HUES64 (cell line): ENCODE measurements around the gene PTPRB.
"Not testable (repeated sequence)": the region's sequence is repeated elsewhere in the genome, so short reads cannot be mapped to it uniquely, and the experiment has no call there.

Experiments used
- H3K27ac ChIP-seq: 2 replicates; pipeline ENCODE4 v1.7.0; 2013; ENCODE audit warnings: low read depth, low read length, inconsistent platforms
- H3K27me3 ChIP-seq: 2 replicates; pipeline ENCODE4 v1.6.1; 2013; ENCODE audit warnings: mild to moderate bottlenecking, low read length; ENCODE audit not compliant: insufficient read depth
- H3K36me3 ChIP-seq: 2 replicates; pipeline ENCODE4 v1.6.1; 2013; ENCODE audit warnings: mild to moderate bottlenecking, low read length; ENCODE audit not compliant: insufficient read depth
- H3K4me1 ChIP-seq: 2 replicates; pipeline ENCODE4 v1.6.1; 2013; ENCODE audit warnings: mild to moderate bottlenecking, low read length, moderate library complexity; ENCODE audit not compliant: insufficient read depth
- H3K4me3 ChIP-seq: 2 replicates; pipeline ENCODE4 v1.5.1; 2013; ENCODE audit warnings: mild to moderate bottlenecking, low read length, moderate library complexity
- H3K9ac ChIP-seq: 2 replicates; pipeline ENCODE4 v1.6.1; 2013; ENCODE audit warnings: mild to moderate bottlenecking, low read depth, low read length
- H3K9me3 ChIP-seq: 2 replicates; pipeline ENCODE4 v1.6.1; 2013; ENCODE audit warnings: low read depth, low read length; ENCODE audit not compliant: insufficient read depth
- WGBS: fragments of 150-250, 120-280 bp; methylation state at CpG from one replicate; pipeline ENCODE4 v1.1.7; 2013; ENCODE audit warnings: missing lambda C conversion rate; 5-methylcytosine and 5-hydroxymethylcytosine counted together

The PTPRB gene

GRCh38 chr12:70535896-70536374, 101.3 kb downstream of the PTPRB start:
- no peaks in the 10 kb centered on the region for H3K9me3 ChIP-seq
- 92% methylated on average over 6 of the region's 6 CpGs for WGBS
- no peaks in the 10 kb centered on the region for H3K4me1 ChIP-seq
- H3K4me3 ChIP-seq, result no peak overlapping the region
- H3K36me3 ChIP-seq, result no peaks in the 10 kb centered on the region
- H3K9ac ChIP-seq, result no peak overlapping the region
- H3K27me3 ChIP-seq, result no peaks in the 10 kb centered on the region
- no peak overlapping the region for H3K27ac ChIP-seq

- H3K27ac ChIP-seq, result no peak overlapping the region
- 90% methylated on average over 7 of the region's 7 CpGs for WGBS
- H3K27me3 ChIP-seq, result no peaks in the 10 kb centered on the region
- H3K9ac ChIP-seq, result no peak overlapping the region
- no peak overlapping the region for H3K4me3 ChIP-seq
- no peaks in the 10 kb centered on the region for H3K36me3 ChIP-seq
- no peaks in the 10 kb centered on the region for H3K9me3 ChIP-seq
- no peaks in the 10 kb centered on the region for H3K4me1 ChIP-seq
These were observed 102.8 kb downstream of the PTPRB start for GRCh38 chr12:70534466-70534865.

GRCh38 chr12:70529647-70530046, 107.6 kb downstream of the PTPRB start:
- Histone ChIP-seq H3K27ac (no peak overlapping the region), H3K9me3 (no peaks in the 10 kb centered on the region), H3K27me3 (no peaks in the 10 kb centered on the region), H3K9ac (no peak overlapping the region), H3K36me3 (no peaks in the 10 kb centered on the region), H3K4me3 (no peak overlapping the region), H3K4me1 (no peaks in the 10 kb centered on the region)
- WGBS, result 90% methylated on average over 2 of the region's 3 CpGs

GRCh38 chr12:70520847-70521246, 116.4 kb downstream of the PTPRB start:
- peaks cover 11% of the 10 kb centered on the region for H3K9me3 ChIP-seq
- no peak overlapping the region for H3K4me3 ChIP-seq
- no peaks in the 10 kb centered on the region for H3K27me3 ChIP-seq
- 92% methylated on average over 1 of the region's 1 CpG for WGBS
- no peaks in the 10 kb centered on the region for H3K4me1 ChIP-seq
- H3K27ac ChIP-seq, result no peak overlapping the region
- H3K36me3 ChIP-seq, result no peaks in the 10 kb centered on the region
- no peak overlapping the region for H3K9ac ChIP-seq

- Histone ChIP-seq H3K9ac (no peak overlapping the region), H3K4me1 (no peaks in the 10 kb centered on the region), H3K27me3 (no peaks in the 10 kb centered on the region), H3K36me3 (no peaks in the 10 kb centered on the region), H3K27ac (no peak overlapping the region), H3K9me3 (peaks cover 4% of the 10 kb centered on the region), H3K4me3 (no peak overlapping the region)
These were observed 123.8 kb downstream of the PTPRB start for GRCh38 chr12:70513426-70513825.

- Histone ChIP-seq H3K27ac (no peak overlapping the region), H3K9ac (no peak overlapping the region), H3K27me3 (no peaks in the 10 kb centered on the region), H3K4me1 (peaks cover 17% of the 10 kb centered on the region), H3K4me3 (no peak overlapping the region), H3K36me3 (no peaks in the 10 kb centered on the region), H3K9me3 (peaks cover 8% of the 10 kb centered on the region)
- 94% methylated on average over 1 of the region's 1 CpG for WGBS
These were observed 129.1 kb downstream of the PTPRB start for GRCh38 chr12:70508178-70508577.

GRCh38 chr12:70507442-70507841, 129.8 kb downstream of the PTPRB start:
- 8% methylated on average over 2 of the region's 2 CpGs for WGBS

GRCh38 chr12:70497508-70497907, 139.7 kb downstream of the PTPRB start:
- no peak overlapping the region for H3K4me3 ChIP-seq
- 88% methylated on average over 5 of the region's 5 CpGs for WGBS
- H3K9ac ChIP-seq, result no peak overlapping the region
- no peaks in the 10 kb centered on the region for H3K36me3 ChIP-seq
- H3K27ac ChIP-seq, result no peak overlapping the region
- H3K27me3 ChIP-seq, result no peaks in the 10 kb centered on the region
- peaks cover 18% of the 10 kb centered on the region for H3K9me3 ChIP-seq
- H3K4me1 ChIP-seq, result no peaks in the 10 kb centered on the region

More at GRCh38 chr12:70507442-70507841, 129.8 kb downstream of the PTPRB start:
- no peak overlapping the region for H3K4me3 ChIP-seq
- peak overlapping the region; percentile 29; the same call in 1 of the 2 replicates for H3K27ac ChIP-seq
- H3K27me3 ChIP-seq, result no peaks in the 10 kb centered on the region
- H3K9me3 ChIP-seq, result peaks cover 8% of the 10 kb centered on the region
- H3K9ac ChIP-seq, result peak overlapping the region; percentile 18; the same call in 1 of the 2 replicates
- H3K36me3 ChIP-seq, result no peaks in the 10 kb centered on the region
- peaks cover 17% of the 10 kb centered on the region for H3K4me1 ChIP-seq

- H3K27me3 ChIP-seq, H3K27ac ChIP-seq, H3K4me1 ChIP-seq, H3K36me3 ChIP-seq, H3K9ac ChIP-seq, H3K4me3 ChIP-seq: not testable (repeated sequence)
- H3K9me3 ChIP-seq, result peaks cover 13% of the 10 kb centered on the region
- WGBS, result no CpG with 5 or more reads among the region's 1 CpG
These were observed 144.3 kb downstream of the PTPRB start for GRCh38 chr12:70492904-70493303.

GRCh38 chr12:70490928-70491327, 146.3 kb downstream of the PTPRB start:
- not testable (repeated sequence) for H3K4me1 ChIP-seq, H3K27me3 ChIP-seq, H3K4me3 ChIP-seq, H3K9me3 ChIP-seq, H3K27ac ChIP-seq, H3K9ac ChIP-seq, H3K36me3 ChIP-seq

- Histone ChIP-seq H3K27me3 (no peaks in the 10 kb centered on the region), H3K36me3 (no peaks in the 10 kb centered on the region), H3K27ac (no peak overlapping the region), H3K9ac (no peak overlapping the region), H3K9me3 (0 out of 2 replicates have a peak, but pooled peaks cover 2% of the 10 kb centered on the region), H3K4me3 (no peak overlapping the region), H3K4me1 (no peaks in the 10 kb centered on the region)
- WGBS, result 94% methylated on average over 2 of the region's 2 CpGs
These were observed 149.8 kb downstream of the PTPRB start for GRCh38 chr12:70487440-70487839.

- Histone ChIP-seq H3K4me1 (no peaks in the 10 kb centered on the region), H3K4me3 (no peak overlapping the region), H3K9me3 (0 out of 2 replicates have a peak, but pooled peaks cover 2% of the 10 kb centered on the region), H3K36me3 (no peaks in the 10 kb centered on the region), H3K9ac (no peak overlapping the region), H3K27ac (no peak overlapping the region), H3K27me3 (no peaks in the 10 kb centered on the region)
- WGBS, result 88% methylated on average over 2 of the region's 2 CpGs
These were observed 150.6 kb downstream of the PTPRB start for GRCh38 chr12:70486588-70486987.
